ENCODE measurements around the gene GATAD2A.

DNA sequence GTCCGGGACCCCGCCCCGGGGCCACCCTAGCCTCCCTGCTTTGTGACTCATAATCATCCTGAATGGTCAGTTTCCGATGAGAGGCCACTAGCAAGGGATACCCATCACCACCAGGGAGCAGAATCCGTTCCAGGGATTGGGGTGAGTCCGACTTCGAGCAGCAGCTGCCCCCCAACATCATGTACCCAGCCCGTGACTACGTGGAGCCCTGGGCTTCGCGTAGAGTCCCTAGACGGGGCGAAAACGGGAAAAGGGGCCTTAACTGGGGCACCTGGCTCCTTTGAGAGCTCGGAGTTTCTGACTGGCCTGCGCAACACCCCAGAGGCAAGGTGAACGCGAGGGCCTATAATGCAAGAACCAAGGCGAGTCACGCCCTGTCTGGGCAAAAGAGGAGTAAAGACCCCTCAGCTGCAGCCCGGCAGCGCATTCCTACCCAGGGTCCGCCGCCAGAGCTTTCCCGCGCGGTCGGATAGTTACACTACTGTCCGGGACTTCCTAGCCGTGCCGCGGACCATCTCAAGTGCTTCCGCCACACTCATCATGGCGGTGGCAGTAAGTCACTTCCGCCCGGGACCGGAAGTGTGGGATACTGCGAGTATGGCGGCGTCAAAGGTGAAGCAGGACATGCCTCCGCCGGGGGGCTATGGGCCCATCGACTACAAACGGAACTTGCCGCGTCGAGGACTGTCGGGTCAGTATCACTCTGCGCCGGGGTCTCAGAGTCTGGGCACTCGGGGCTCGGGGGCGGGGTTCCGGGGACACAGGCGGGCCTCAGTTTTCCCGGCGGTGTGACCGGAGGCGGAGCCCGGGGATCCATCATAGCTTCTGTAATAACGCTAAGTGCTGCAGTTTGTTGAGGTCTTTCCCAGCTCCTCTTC is 110.4 kb downstream of the GATAD2A start, which contains the start of gene NDUFA13:
- TF ChIP-seq SUZ12 (IDR thresholded peaks at IDR 0.05; ENCODE audit: extremely low read depth, insufficient read depth, insufficient read length), result no peak
- TF ChIP-seq YY1 (IDR thresholded peaks at IDR 0.05; ENCODE audit: insufficient read depth, insufficient read length), result peak; percentile 99

All from NT2/D1 (cell line).